ENCODE measurements around the gene RBM4.
A peak's percentile ranks its signal among the peaks of the same experiment; 100 is the strongest.

The RBM4 gene

DNA sequence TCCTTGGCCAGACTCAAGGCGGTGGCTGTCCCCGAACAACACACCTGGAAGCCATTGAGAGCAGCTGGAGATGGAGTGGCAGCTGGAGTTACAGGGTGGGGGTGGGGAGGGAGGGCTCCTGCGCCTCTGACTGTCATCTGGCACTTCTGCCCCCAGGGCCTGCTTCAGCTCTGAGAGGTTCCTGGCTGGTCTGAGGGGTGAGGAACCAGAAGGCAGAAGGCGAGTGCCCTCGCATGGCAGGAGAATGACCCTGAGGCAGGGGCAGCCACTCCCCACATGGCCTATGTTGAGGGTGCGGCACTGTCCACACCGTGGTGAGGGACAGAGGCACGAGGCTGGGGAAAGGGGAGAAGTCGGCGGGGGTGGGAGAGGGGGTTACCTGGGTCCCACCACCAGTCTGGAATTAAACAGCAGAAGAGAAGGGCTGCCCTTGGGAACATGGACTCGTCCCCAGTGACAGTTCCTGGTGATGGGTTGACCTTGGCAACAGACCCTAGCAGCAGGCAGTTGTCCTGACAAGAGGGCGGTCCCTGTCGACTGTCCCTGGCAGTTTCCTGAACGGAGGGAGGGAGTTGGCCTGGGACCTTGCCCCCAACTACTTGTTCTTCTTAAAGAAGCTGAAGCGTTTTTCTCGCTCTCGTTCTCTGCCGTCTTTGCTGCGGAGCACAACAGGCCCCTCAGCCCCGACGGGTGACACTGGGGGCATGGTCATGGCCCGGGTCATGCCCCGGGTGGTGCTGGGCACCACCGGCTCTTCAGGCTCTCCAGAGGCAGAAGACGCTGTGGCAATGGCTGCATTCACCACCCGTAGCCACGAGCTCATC lies 47.0 kb downstream of the RBM4 start:
- no peak for DNase-seq (ENCODE audit: low read depth)
- H3K4me3 ChIP-seq (ENCODE audit: low read length) = no peak overlapping the region
- TF ChIP-seq, protein P1, sequence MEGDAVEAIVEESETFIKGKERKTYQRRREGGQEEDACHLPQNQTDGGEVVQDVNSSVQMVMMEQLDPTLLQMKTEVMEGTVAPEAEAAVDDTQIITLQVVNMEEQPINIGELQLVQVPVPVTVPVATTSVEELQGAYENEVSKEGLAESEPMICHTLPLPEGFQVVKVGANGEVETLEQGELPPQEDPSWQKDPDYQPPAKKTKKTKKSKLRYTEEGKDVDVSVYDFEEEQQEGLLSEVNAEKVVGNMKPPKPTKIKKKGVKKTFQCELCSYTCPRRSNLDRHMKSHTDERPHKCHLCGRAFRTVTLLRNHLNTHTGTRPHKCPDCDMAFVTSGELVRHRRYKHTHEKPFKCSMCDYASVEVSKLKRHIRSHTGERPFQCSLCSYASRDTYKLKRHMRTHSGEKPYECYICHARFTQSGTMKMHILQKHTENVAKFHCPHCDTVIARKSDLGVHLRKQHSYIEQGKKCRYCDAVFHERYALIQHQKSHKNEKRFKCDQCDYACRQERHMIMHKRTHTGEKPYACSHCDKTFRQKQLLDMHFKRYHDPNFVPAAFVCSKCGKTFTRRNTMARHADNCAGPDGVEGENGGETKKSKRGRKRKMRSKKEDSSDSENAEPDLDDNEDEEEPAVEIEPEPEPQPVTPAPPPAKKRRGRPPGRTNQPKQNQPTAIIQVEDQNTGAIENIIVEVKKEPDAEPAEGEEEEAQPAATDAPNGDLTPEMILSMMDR (IDR thresholded peaks at IDR 0.05; ENCODE audit: insufficient read depth, low read depth, low read length, missing control alignments) = no peak

DNA sequence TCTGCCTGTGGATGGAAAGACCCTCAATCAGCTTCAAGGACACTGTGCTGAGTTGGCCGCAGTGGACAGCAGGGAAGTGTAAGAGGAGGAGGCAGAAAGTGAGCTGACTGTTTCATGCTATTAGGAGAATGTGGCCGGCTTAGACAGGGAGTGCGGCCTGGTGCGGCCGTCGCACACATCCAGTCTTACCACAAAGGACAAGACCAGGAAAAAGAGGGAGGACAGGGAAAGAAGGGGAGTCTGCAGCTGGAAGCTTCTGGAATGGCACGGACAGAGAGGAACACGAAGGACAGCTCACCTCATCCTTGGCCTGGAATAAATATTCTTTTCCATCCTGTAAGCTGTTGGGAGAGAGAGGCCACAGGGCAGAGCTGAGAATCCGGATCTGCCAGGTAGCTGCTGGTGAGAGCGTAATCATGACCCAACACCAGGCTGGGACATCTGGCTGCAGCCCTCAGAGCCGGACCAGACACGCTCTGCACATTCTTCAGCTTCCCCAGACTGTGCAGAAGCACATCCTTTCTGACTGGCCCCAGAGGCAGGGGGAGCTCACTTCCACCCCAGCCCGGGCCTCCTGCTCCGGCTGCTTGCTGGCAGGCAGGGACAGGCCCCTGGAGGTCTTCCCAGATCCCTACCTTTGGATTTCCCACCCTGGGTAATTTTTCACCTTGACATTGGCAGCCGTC lies 47.7 kb downstream of the RBM4 start:
- peak overlapping the region; percentile 19 for H3K4me3 ChIP-seq (ENCODE audit: low read length)
- DNase-seq (ENCODE audit: low read depth) = peak; percentile 96
- TF ChIP-seq, protein P1 (IDR thresholded peaks at IDR 0.05; ENCODE audit: insufficient read depth, low read depth, low read length, missing control alignments) = no peak

DNA sequence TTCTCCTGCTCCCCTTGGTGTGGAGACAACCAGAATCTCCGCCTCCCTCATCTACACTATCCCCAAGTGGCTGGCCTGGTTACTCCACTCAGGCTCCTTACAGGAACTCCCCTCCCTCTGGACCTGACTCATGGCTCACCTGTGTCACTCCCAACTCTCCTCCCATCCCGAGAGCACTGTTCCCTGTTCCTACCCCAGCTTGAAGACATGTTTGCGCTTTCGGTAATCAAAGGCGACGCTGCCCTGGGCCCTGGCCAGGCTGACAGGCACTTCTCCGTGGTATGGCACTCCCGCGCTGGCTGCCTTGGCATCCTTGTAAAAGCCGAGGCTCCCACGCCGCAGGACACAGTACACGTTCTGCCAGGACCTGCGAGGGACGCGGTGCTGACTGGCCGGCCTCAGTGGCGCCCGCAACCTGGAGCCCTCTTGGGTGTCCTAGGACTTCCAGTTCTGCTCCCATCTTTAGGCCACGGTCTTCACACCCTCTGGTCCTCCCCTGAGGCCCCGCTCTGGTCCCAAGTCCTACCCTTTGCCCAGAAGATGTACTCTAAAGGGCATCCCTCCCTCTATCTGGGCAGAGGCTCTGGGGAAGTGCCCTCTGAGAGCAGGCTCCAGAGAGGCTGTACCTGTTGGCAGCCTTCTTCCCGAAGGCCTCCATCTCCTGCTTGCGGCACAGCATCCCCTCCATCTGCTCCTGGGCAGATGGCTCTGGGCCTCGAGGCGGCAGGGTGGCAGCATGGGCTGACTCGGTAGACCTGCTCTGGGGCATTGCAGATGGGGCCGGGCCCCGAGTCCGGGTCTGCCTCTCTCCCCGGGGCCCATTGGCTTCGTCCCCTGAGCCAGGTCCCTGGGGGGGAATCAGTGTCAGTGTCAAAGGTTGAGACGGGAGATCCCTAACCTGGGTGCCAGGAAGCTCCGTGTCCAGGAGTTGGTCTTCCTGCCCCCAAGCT lies 48.6 kb downstream of the RBM4 start:
- no peak overlapping the region for H3K4me3 ChIP-seq (ENCODE audit: low read length)
- TF ChIP-seq, protein P1 (IDR thresholded peaks at IDR 0.05; ENCODE audit: insufficient read depth, low read depth, low read length, missing control alignments) = peak; percentile 44
- peak; percentile 96 for DNase-seq (ENCODE audit: low read depth)

DNA sequence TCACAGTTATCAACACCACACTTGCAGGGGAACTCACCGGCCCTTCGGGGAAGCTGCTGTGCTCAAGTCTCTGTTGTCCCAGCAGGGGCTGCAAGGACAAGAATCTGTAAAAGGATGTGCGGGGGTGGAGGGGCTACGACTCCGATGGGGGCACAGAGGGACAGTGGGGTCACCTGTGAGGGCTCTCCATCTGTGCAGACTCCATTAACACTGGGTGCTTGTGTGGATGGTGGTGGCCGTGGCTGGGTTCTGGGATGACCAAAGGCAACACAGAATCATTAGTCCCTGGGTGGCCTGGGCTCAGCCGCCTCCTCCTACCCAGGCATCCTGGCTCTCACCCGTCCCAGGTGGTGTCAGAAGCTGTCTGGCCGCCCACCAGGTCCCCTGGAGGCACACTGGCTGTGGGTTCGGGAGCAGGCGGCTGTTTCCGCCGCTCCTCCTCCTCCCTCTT lies 49.4 kb downstream of the RBM4 start:
- no peak for DNase-seq (ENCODE audit: low read depth)
- H3K4me3 ChIP-seq (ENCODE audit: low read length) = no peak overlapping the region
- TF ChIP-seq, protein P1 (IDR thresholded peaks at IDR 0.05; ENCODE audit: insufficient read depth, low read depth, low read length, missing control alignments) = no peak

DNA sequence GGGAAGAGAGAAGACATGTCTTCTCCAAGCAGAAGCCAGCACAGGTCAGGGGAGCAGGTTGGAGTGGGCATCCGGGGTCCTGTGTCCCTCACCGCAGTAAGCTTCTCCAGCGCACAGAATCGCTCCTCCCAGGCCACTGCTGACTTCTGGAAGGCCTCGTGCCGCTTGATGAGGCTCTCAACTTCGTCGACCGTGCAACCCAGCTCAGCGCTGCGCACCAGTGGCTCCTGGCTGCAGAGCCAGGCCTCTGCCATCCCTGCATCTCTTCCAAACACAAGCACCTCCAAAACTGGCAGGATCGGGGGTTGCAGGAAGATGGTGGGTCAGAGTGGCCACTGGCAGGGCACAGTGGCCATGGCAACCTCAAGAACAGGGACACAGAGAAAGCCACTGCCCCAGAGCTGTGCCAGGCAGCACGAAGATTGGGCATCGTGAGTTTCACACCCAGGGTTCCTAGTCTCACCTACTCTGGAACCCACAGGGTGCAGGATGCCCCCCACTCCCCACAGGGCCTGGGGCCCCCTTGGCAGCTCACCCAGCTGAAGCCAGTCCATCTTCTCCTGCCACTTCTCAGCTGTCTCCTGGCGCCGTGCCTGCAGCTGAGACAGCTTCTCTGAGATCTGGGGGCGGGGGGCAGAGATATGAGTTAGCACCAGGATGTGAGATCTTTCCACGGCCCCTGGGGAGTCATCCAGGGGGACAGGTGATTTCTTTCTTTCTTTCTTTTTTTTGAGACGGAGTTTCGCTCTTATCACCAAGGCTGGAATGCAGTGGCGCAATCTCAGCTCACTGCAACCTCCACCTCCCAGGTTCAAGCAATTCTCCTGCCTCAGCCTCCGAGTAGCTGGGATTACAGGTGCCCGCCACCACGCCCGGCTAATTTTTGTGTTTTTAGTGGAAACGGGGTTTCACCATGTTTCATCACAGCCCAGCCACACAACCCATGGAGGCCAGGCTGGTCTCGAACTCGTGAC lies 50.3 kb downstream of the RBM4 start:
- TF ChIP-seq, protein P1 (IDR thresholded peaks at IDR 0.05; ENCODE audit: insufficient read depth, low read depth, low read length, missing control alignments) = no peak
- no peak overlapping the region for H3K4me3 ChIP-seq (ENCODE audit: low read length)
- DNase-seq (ENCODE audit: low read depth) = no peak

Measured in epithelial cell of esophagus (primary cell).